Measurements from ENCODE around the gene GALK1. TPM values are rescaled to one million over a fixed set of nuclear protein-coding genes. Genes with fewer than 3 reads are reported as not detected.

Gene GALK1
- total and polyA plus RNA-seq, 2 of the 13 experiments (the other 11 are each of a cell fraction or from before 2014, with no cell fraction given) = 59.9 to 93.6 TPM

DNA sequence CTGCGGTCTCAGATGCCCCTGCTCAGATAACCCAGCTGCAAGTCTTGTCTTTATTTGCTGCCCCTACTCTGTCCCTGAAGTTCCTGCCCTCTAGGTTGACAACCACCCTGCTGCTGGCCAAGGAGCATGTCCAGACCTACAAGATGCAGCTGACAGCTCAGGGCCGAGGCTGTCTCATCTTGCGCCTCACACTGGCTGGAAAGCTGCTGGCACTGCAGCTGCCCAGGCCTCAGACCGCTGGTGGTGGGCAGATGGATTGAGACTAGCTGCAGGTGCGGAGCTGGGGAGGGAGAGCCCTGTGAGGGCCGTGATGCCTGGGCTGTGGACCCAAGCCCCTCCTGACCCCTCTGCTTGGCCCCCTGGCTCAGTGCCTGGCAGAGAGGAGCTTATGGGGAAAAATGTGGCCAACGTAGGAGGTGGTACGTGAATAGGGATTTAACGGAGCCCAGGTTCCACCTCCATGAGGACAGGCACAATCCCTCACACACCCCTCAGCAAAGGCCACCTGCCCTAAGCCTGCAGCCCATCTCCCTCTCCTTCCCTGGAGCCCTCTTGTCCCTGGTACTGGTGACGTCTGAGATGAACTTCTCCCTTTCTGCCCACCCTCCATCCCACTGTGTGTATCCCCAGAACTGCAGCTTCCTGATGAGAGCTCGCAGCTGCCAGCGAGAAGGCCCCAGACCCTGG is 8.3 kb upstream of the GALK1 start (continued):
- TF ChIP-seq, protein P1, sequence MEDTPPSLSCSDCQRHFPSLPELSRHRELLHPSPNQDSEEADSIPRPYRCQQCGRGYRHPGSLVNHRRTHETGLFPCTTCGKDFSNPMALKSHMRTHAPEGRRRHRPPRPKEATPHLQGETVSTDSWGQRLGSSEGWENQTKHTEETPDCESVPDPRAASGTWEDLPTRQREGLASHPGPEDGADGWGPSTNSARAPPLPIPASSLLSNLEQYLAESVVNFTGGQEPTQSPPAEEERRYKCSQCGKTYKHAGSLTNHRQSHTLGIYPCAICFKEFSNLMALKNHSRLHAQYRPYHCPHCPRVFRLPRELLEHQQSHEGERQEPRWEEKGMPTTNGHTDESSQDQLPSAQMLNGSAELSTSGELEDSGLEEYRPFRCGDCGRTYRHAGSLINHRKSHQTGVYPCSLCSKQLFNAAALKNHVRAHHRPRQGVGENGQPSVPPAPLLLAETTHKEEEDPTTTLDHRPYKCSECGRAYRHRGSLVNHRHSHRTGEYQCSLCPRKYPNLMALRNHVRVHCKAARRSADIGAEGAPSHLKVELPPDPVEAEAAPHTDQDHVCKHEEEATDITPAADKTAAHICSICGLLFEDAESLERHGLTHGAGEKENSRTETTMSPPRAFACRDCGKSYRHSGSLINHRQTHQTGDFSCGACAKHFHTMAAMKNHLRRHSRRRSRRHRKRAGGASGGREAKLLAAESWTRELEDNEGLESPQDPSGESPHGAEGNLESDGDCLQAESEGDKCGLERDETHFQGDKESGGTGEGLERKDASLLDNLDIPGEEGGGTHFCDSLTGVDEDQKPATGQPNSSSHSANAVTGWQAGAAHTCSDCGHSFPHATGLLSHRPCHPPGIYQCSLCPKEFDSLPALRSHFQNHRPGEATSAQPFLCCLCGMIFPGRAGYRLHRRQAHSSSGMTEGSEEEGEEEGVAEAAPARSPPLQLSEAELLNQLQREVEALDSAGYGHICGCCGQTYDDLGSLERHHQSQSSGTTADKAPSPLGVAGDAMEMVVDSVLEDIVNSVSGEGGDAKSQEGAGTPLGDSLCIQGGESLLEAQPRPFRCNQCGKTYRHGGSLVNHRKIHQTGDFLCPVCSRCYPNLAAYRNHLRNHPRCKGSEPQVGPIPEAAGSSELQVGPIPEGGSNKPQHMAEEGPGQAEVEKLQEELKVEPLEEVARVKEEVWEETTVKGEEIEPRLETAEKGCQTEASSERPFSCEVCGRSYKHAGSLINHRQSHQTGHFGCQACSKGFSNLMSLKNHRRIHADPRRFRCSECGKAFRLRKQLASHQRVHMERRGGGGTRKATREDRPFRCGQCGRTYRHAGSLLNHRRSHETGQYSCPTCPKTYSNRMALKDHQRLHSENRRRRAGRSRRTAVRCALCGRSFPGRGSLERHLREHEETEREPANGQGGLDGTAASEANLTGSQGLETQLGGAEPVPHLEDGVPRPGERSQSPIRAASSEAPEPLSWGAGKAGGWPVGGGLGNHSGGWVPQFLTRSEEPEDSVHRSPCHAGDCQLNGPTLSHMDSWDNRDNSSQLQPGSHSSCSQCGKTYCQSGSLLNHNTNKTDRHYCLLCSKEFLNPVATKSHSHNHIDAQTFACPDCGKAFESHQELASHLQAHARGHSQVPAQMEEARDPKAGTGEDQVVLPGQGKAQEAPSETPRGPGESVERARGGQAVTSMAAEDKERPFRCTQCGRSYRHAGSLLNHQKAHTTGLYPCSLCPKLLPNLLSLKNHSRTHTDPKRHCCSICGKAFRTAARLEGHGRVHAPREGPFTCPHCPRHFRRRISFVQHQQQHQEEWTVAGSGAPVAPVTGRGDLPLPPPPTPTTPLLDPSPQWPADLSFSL (CRISPR knock-in tag; IDR thresholded peaks at IDR 0.05) = no peak
- TF ChIP-seq, protein P2, sequence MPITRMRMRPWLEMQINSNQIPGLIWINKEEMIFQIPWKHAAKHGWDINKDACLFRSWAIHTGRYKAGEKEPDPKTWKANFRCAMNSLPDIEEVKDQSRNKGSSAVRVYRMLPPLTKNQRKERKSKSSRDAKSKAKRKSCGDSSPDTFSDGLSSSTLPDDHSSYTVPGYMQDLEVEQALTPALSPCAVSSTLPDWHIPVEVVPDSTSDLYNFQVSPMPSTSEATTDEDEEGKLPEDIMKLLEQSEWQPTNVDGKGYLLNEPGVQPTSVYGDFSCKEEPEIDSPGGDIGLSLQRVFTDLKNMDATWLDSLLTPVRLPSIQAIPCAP (CRISPR knock-in tag; IDR thresholded peaks at IDR 0.05; ENCODE audit: low read depth) = no peak
- TF ChIP-seq SP140L (CRISPR knock-in tag; IDR thresholded peaks at IDR 0.05; ENCODE audit: borderline replicate concordance) = no peak
- TF ChIP-seq, protein P3, sequence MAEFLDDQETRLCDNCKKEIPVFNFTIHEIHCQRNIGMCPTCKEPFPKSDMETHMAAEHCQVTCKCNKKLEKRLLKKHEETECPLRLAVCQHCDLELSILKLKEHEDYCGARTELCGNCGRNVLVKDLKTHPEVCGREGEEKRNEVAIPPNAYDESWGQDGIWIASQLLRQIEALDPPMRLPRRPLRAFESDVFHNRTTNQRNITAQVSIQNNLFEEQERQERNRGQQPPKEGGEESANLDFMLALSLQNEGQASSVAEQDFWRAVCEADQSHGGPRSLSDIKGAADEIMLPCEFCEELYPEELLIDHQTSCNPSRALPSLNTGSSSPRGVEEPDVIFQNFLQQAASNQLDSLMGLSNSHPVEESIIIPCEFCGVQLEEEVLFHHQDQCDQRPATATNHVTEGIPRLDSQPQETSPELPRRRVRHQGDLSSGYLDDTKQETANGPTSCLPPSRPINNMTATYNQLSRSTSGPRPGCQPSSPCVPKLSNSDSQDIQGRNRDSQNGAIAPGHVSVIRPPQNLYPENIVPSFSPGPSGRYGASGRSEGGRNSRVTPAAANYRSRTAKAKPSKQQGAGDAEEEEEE (CRISPR knock-in tag; IDR thresholded peaks at IDR 0.05; ENCODE audit: borderline replicate concordance) = no peak
- no peak for TF ChIP-seq BRD4 (CRISPR knock-in tag; IDR thresholded peaks at IDR 0.05)
- no peak for TF ChIP-seq SIX4 (CRISPR knock-in tag; IDR thresholded peaks at IDR 0.05)
- no peak for TF ChIP-seq AGO2 (optimal IDR thresholded peaks at IDR 0.05; ENCODE audit: low read depth, low read length)
- TF ChIP-seq PTBP1 (IDR thresholded peaks at IDR 0.05; ENCODE audit: low read depth, low read length, poor library complexity, severe bottlenecking) = no peak
- TF ChIP-seq, protein P4, sequence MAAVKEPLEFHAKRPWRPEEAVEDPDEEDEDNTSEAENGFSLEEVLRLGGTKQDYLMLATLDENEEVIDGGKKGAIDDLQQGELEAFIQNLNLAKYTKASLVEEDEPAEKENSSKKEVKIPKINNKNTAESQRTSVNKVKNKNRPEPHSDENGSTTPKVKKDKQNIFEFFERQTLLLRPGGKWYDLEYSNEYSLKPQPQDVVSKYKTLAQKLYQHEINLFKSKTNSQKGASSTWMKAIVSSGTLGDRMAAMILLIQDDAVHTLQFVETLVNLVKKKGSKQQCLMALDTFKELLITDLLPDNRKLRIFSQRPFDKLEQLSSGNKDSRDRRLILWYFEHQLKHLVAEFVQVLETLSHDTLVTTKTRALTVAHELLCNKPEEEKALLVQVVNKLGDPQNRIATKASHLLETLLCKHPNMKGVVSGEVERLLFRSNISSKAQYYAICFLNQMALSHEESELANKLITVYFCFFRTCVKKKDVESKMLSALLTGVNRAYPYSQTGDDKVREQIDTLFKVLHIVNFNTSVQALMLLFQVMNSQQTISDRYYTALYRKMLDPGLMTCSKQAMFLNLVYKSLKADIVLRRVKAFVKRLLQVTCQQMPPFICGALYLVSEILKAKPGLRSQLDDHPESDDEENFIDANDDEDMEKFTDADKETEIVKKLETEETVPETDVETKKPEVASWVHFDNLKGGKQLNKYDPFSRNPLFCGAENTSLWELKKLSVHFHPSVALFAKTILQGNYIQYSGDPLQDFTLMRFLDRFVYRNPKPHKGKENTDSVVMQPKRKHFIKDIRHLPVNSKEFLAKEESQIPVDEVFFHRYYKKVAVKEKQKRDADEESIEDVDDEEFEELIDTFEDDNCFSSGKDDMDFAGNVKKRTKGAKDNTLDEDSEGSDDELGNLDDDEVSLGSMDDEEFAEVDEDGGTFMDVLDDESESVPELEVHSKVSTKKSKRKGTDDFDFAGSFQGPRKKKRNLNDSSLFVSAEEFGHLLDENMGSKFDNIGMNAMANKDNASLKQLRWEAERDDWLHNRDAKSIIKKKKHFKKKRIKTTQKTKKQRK (IDR thresholded peaks at IDR 0.05; ENCODE audit: low read length) = no peak
- TF ChIP-seq PPARG (CRISPR knock-in tag; conservative IDR thresholded peaks at IDR 0.05) = no peak
- TF ChIP-seq, protein P5, sequence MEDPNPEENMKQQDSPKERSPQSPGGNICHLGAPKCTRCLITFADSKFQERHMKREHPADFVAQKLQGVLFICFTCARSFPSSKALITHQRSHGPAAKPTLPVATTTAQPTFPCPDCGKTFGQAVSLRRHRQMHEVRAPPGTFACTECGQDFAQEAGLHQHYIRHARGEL (CRISPR knock-in tag; IDR thresholded peaks at IDR 0.05) = no peak
- TF ChIP-seq KLF12 (CRISPR knock-in tag; IDR thresholded peaks at IDR 0.05; ENCODE audit: borderline replicate concordance) = no peak
- TF ChIP-seq KLF11 (CRISPR knock-in tag; IDR thresholded peaks at IDR 0.05) = no peak

Measured in HepG2 (cell line).